AG04449 (cell line): ENCODE data around the gene PYROXD2.
A peak's percentile ranks its signal among the peaks of the same experiment; 100 is the strongest.

Source experiments
- CTCF ChIA-PET: fragments of 350-600 bp; formaldehyde crosslinking; extraction: SDS; loops from one replicate; lab custom pipeline; 2021; ENCODE audit warnings: antibody characterized with exemption; lab: Yijun Ruan, JAX
- POLR2A ChIA-PET: fragments of 400-600, 350-600 bp; formaldehyde crosslinking; extraction: SDS; loops from one replicate; lab custom pipeline; 2020; ENCODE audit warnings: antibody characterized with exemption, inconsistent platforms; lab: Yijun Ruan, JAX
- DNase-seq: peaks from one replicate; pipeline ENCODE4 v3.0.0-alpha.2; 2010; ENCODE audit warnings: low read depth, low spot score
- H3K4me3 ChIP-seq: 2 replicates; pipeline ENCODE4 v1.5.1; 2011; ENCODE audit warnings: low read depth, mild to moderate bottlenecking, control low read depth, low read length
- CTCF ChIP-seq: IDR thresholded peaks from one replicate; pipeline ENCODE4 v1.5.1; 2011; ENCODE audit warnings: mild to moderate bottlenecking, moderate library complexity, low read length, control low read depth, inconsistent platforms; ENCODE audit not compliant: insufficient read depth; ENCODE audit errors: missing control alignments

The PYROXD2 gene

GRCh38 chr10:98376485-98376884 lies 38.5 kb downstream of the PYROXD2 start:
- ChIA-PET POLR2A (interaction anchor here (0.7 to 1.8 kb wide), 5 partner anchors 15 to 107 kb away, joined by 3 to 5 read pairs (median 4); no protein-coding TSS in a partner anchor), CTCF (interaction anchor here (1.4 to 1.7 kb wide), 4 partner anchors 18 to 135 kb away, joined by 4 to 7 read pairs (median 5); no protein-coding TSS in a partner anchor)

GRCh38 chr10:98374217-98374985 lies 40.6 kb downstream of the PYROXD2 start:
- peak overlapping the region; percentile 18; the same call in 1 of the 2 replicates for H3K4me3 ChIP-seq
- ChIA-PET CTCF (interaction anchor here (0.6 to 2.2 kb wide), 8 partner anchors 13 to 66 kb away, joined by 3 to 5 read pairs (median 3); no protein-coding TSS in a partner anchor), POLR2A (interaction anchor here (0.8 to 1.2 kb wide), 4 partner anchors 9 to 106 kb away, joined by 3 to 7 read pairs (median 4); partner anchors contain the start of gene LOXL4)
- DNase-seq: peak; percentile 59
- TF ChIP-seq CTCF: no peak

More at GRCh38 chr10:98376485-98376884, 38.5 kb downstream of the PYROXD2 start:
- DNase-seq: no peak
- H3K4me3 ChIP-seq: no peak overlapping the region
- no peak for TF ChIP-seq CTCF

- no peak for TF ChIP-seq CTCF
- H3K4me3 ChIP-seq: no peak overlapping the region
- ChIA-PET POLR2A (interaction anchor here (0.8 to 1.2 kb wide), 4 partner anchors 10 to 105 kb away, joined by 3 to 7 read pairs (median 4); partner anchors contain the start of gene LOXL4), CTCF (interaction anchor here (0.6 to 2.2 kb wide), 8 partner anchors 12 to 65 kb away, joined by 3 to 5 read pairs (median 3); no protein-coding TSS in a partner anchor)
- no peak for DNase-seq
These were observed 41.5 kb downstream of the PYROXD2 start for GRCh38 chr10:98373260-98374040.

GRCh38 chr10:98370831-98371820 lies 43.9 kb downstream of the PYROXD2 start:
- H3K4me3 ChIP-seq: no peak overlapping the region
- DNase-seq: no peak
- ChIA-PET POLR2A (no interaction called here), CTCF (interaction anchor here (0.8 to 1.7 kb wide), 4 partner anchors 10 to 61 kb away, joined by 3 to 4 read pairs (median 4); no protein-coding TSS in a partner anchor)
- TF ChIP-seq CTCF: no peak

- POLR2A ChIA-PET: no interaction called here
These were observed 45.2 kb downstream of the PYROXD2 start for GRCh38 chr10:98369801-98370200.

More at GRCh38 chr10:98369801-98370200, 45.2 kb downstream of the PYROXD2 start:
- no peak for TF ChIP-seq CTCF
- CTCF ChIA-PET: interaction anchor here (1.3 to 1.7 kb wide), 2 partner anchors 25 to 53 kb away, joined by 3 to 4 read pairs; no protein-coding TSS in a partner anchor
- DNase-seq: no peak
- H3K4me3 ChIP-seq: no peak overlapping the region
